SK-N-MC (cell line): Measurements from ENCODE around the gene RHBDD2.

Experiments used
- EZH2 ChIP-seq: fragments of 200-600 bp; sonication (generic); IDR thresholded peaks from one replicate; pipeline ENCODE4 v1.6.1; 2017; ENCODE audit warnings: antibody characterized with exemption
- FOXP2 ChIP-seq: optimal IDR thresholded peaks from 2 replicates; pipeline ENCODE3; 2011; ENCODE audit warnings: mild to moderate bottlenecking, moderate library complexity; ENCODE audit not compliant: insufficient read depth; ENCODE audit errors: extremely low read length, control extremely low read depth
- POLR2AphosphoS5 ChIP-seq: IDR thresholded peaks from 2 replicates; pipeline ENCODE4 v1.6.1; 2012; ENCODE audit warnings: mild to moderate bottlenecking, low read depth, low read length, borderline replicate concordance

DNA sequence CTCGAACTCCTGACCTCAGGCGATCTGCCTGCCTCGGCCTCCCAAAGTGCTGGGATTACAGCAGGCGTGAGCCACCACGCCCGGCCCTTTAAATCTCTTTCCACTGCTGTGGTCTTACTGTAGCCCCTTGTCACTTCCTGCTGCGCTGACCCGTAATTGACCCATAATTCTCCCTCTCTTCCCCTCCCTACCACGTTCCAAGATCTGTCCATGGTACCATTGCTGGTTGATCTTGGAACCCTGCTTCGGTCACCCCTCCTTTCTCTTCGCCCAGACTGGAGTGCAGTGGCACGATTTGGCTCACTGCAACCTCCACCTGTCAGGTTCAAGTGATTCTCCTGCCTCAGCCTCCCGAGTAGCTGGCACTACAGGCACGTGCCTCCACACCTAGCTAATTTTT, 42.6 kb downstream of the RHBDD2 start:
- TF ChIP-seq FOXP2, result no peak
- no peak for TF ChIP-seq POLR2AphosphoS5
- no peak for TF ChIP-seq EZH2
